ENCODE data around the gene PITPNB. TPM values are rescaled to one million over a fixed set of nuclear protein-coding genes. Genes with fewer than 3 reads are reported as not detected.

Gene PITPNB
- total and polyA plus RNA-seq, 2 of the 13 experiments (the other 11 are each of a cell fraction or from before 2014, with no cell fraction given) = 17.0 to 30.1 TPM

- TF ChIP-seq ZNF670 (CRISPR knock-in tag; IDR thresholded peaks at IDR 0.05; ENCODE audit: borderline replicate concordance) = no peak
- TF ChIP-seq DNMT1 (CRISPR knock-in tag; IDR thresholded peaks at IDR 0.05) = no peak
- TF ChIP-seq KIAA2018 (CRISPR knock-in tag; IDR thresholded peaks at IDR 0.05; ENCODE audit: borderline replicate concordance) = no peak
Measured at GRCh38 chr22:27933186-27933983, 14.3 kb upstream of the PITPNB start (continued).
